HG02642 (cell line): ENCODE measurements around the gene XRCC6.
"Not testable (repeated sequence)": the region's sequence is repeated elsewhere in the genome, so short reads cannot be mapped to it uniquely, and the experiment has no call there.

Source experiments
- ATAC-seq: cut with Tn5 transposase; IDR thresholded peaks from one replicate; pipeline ENCODE4 v1.9.1; 2021; ENCODE audit warnings: mild to moderate bottlenecking; ENCODE audit not compliant: unreplicated experiment, poor library complexity

The XRCC6 gene

GRCh38 chr22:41647771-41648170, 26.7 kb downstream of the XRCC6 start:
- no peak for ATAC-seq

- ATAC-seq: no peak
These were observed 27.3 kb downstream of the XRCC6 start for GRCh38 chr22:41648432-41648831.

- no peak for ATAC-seq
These were observed 29.1 kb downstream of the XRCC6 start for GRCh38 chr22:41650229-41650628.

- no peak for ATAC-seq
These were observed 29.7 kb downstream of the XRCC6 start for GRCh38 chr22:41650821-41651220.

- no peak for ATAC-seq
These were observed 33.2 kb downstream of the XRCC6 start for GRCh38 chr22:41654322-41654721.

GRCh38 chr22:41656556-41656955, 35.5 kb downstream of the XRCC6 start:
- ATAC-seq: no peak

- no peak for ATAC-seq
These were observed 36.6 kb downstream of the XRCC6 start for GRCh38 chr22:41657709-41658108.

- ATAC-seq: no peak
These were observed 37.8 kb downstream of the XRCC6 start for GRCh38 chr22:41658869-41659268.

- ATAC-seq: no peak
These were observed 38.8 kb downstream of the XRCC6 start for GRCh38 chr22:41659941-41660340.

GRCh38 chr22:41660416-41660815, 39.3 kb downstream of the XRCC6 start:
- no peak for ATAC-seq

- ATAC-seq: no peak
These were observed 40.0 kb downstream of the XRCC6 start for GRCh38 chr22:41661088-41661487.

GRCh38 chr22:41661713-41662112, 40.6 kb downstream of the XRCC6 start:
- no peak for ATAC-seq

- not testable (repeated sequence) for ATAC-seq
These were observed 42.5 kb downstream of the XRCC6 start for GRCh38 chr22:41663594-41663993.

GRCh38 chr22:41664490-41664889, 43.4 kb downstream of the XRCC6 start:
- no peak for ATAC-seq

- ATAC-seq: no peak
These were observed 43.9 kb downstream of the XRCC6 start for GRCh38 chr22:41664951-41665350.

GRCh38 chr22:41668971-41669911, 48.1 kb downstream of the XRCC6 start:
- ATAC-seq: no peak

- not testable (repeated sequence) for ATAC-seq
These were observed 51.0 kb downstream of the XRCC6 start for GRCh38 chr22:41672096-41672495.

- ATAC-seq: no peak
These were observed 51.9 kb downstream of the XRCC6 start for GRCh38 chr22:41672780-41673509.

- no peak for ATAC-seq
These were observed 53.8 kb downstream of the XRCC6 start for GRCh38 chr22:41674846-41675340.

GRCh38 chr22:41676134-41676533, 55.0 kb downstream of the XRCC6 start:
- no peak for ATAC-seq

GRCh38 chr22:41681616-41682015, 60.5 kb downstream of the XRCC6 start:
- no peak for ATAC-seq
